Endothelial cell of umbilical vein (primary cell): ENCODE results near the gene CCIN. TPM values are rescaled to one million over a fixed set of nuclear protein-coding genes. Genes with fewer than 3 reads are reported as not detected.

Experiments
- BruUV-seq: library from RNA; stranded (reverse); fragments of 400-500 nt; replicated peaks from 2 replicates; lab custom pipeline; 2021; lab: Mats Ljungman, UMichigan
- CTCF ChIA-PET: fragments of 300-600, 350-600 bp; sonication (Branson Sonifier 250); formaldehyde crosslinking; loops from one replicate; lab custom pipeline; 2021; ENCODE audit warnings: antibody characterized with exemption, inconsistent platforms; lab: Charles Lee
- POLR2A ChIA-PET: fragments of 300-600, 350-600 bp; sonication (Branson Sonifier 250); formaldehyde crosslinking; loops from one replicate; lab custom pipeline; 2021; ENCODE audit warnings: antibody characterized with exemption, inconsistent platforms; lab: Charles Lee
- DNase-seq: peaks from one replicate; pipeline ENCODE4 v3.0.0-alpha.2; 2011; ENCODE audit warnings: low read depth, low spot score
- FAIRE-seq: peaks from 2 replicates; lab custom pipeline; 2011; peaks lifted over from hg19 to GRCh38; lab: Jason Lieb, UNC
- H2AFZ ChIP-seq: 2 replicates; pipeline ENCODE4 v1.6.0; 2012; ENCODE audit warnings: low read depth, low read length, control low read depth, inconsistent platforms
- H3K27ac ChIP-seq: 2 replicates; pipeline ENCODE4 v1.5.1; 2011; ENCODE audit warnings: low read depth, mild to moderate bottlenecking, control low read depth, low read length, moderate library complexity; ENCODE audit not compliant: insufficient read depth
- H3K27me3 ChIP-seq, 2 experiments: 2 replicates each; pipeline versions ENCODE4 v1.6.0 to v1.6.1; 2011; ENCODE audit warnings: low read length in 2 of 2, mixed read lengths in 1 of 2; ENCODE audit not compliant: control insufficient read depth in 2 of 2, insufficient read depth in 2 of 2
- H3K36me3 ChIP-seq, 2 experiments: 2 replicates in 1 of 2; 3 replicates in 1 of 2; pipeline ENCODE4 v1.5.1; 2011; ENCODE audit warnings: low read length in 2 of 2, mild to moderate bottlenecking in 1 of 2, moderate library complexity in 1 of 2; ENCODE audit not compliant: control insufficient read depth in 2 of 2, insufficient read depth in 2 of 2; ENCODE audit errors: extremely low read depth in 1 of 2
- H3K4me1 ChIP-seq: 3 replicates; pipeline ENCODE4 v1.5.1; 2011; ENCODE audit warnings: mild to moderate bottlenecking, low read length; ENCODE audit not compliant: control insufficient read depth, insufficient read depth; ENCODE audit errors: extremely low read depth
- H3K4me2 ChIP-seq: 2 replicates; pipeline ENCODE4 v1.6.1; 2011; ENCODE audit warnings: low read length, control low read depth, mixed read lengths; ENCODE audit not compliant: insufficient read depth
- H3K4me3 ChIP-seq, 3 experiments: fragments of 200-600 bp in 1 of 3; sonication (generic), shearing (Covaris generic) in 1 of 3; replicated peaks in 1 of 3; 2 replicates each; pipeline ENCODE4 v1.5.1; 2011 to 2016; ENCODE audit warnings: control low read depth in 3 of 3, low read length in 3 of 3, mild to moderate bottlenecking in 2 of 3, inconsistent platforms in 1 of 3, low read depth in 1 of 3, moderate library complexity in 1 of 3; ENCODE audit not compliant: insufficient read depth in 1 of 3
- H3K79me2 ChIP-seq: 2 replicates; pipeline ENCODE4 v1.6.0; 2012; ENCODE audit warnings: low read length, inconsistent platforms; ENCODE audit not compliant: control insufficient read depth, insufficient read depth
- H3K9ac ChIP-seq: replicated peaks from 2 replicates; pipeline ENCODE3; 2011; ENCODE audit warnings: low read length, control low read depth; ENCODE audit not compliant: insufficient read depth; ENCODE audit errors: extremely low read depth
- H3K9me1 ChIP-seq: replicated peaks from 3 replicates; pipeline ENCODE4 v1.6.0; 2011; ENCODE audit warnings: mild to moderate bottlenecking, low read length; ENCODE audit not compliant: control insufficient read depth, insufficient read depth; ENCODE audit errors: extremely low read depth
- H3K9me3 ChIP-seq: replicated peaks from 2 replicates; pipeline ENCODE4 v1.5.1; 2012; ENCODE audit warnings: low read length, inconsistent platforms; ENCODE audit not compliant: control insufficient read depth, insufficient read depth
- H4K20me1 ChIP-seq: replicated peaks from 2 replicates; pipeline ENCODE3; 2011; ENCODE audit warnings: mild to moderate bottlenecking, low read length; ENCODE audit not compliant: control insufficient read depth, insufficient read depth; ENCODE audit errors: extremely low read depth
- CTCF ChIP-seq, 2 donors: IDR thresholded peaks; 1 replicate in 1 of 2; 2 replicates in 1 of 2; pipeline ENCODE4 v1.5.1; 2011; ENCODE audit warnings: low read length in 2 of 2, mild to moderate bottlenecking in 2 of 2, moderate library complexity in 2 of 2, control low read depth in 1 of 2, inconsistent platforms in 1 of 2, low read depth in 1 of 2; ENCODE audit not compliant: insufficient read depth in 1 of 2; ENCODE audit errors: extremely low read depth in 1 of 2
- EZH2 ChIP-seq: IDR thresholded peaks from 2 replicates; pipeline ENCODE4 v1.6.1; 2012; ENCODE audit warnings: borderline replicate concordance, low read depth, mild to moderate bottlenecking, moderate library complexity, low read length, inconsistent platforms; ENCODE audit not compliant: severe bottlenecking
- FOS ChIP-seq: IDR thresholded peaks from 2 replicates; pipeline ENCODE4 v1.6.1; 2011; ENCODE audit warnings: mild to moderate bottlenecking, low read length, moderate library complexity, borderline replicate concordance; ENCODE audit not compliant: insufficient read depth
- GATA2 ChIP-seq: IDR thresholded peaks from 2 replicates; pipeline ENCODE4 v1.7.0; 2011; ENCODE audit warnings: low read depth, mild to moderate bottlenecking, moderate library complexity, mixed read lengths, low read length; ENCODE audit not compliant: insufficient read length, insufficient read depth
- JUN ChIP-seq: IDR thresholded peaks from 2 replicates; pipeline ENCODE4 v1.6.1; 2011; ENCODE audit warnings: borderline replicate concordance, low read depth; ENCODE audit not compliant: insufficient read length, insufficient read depth
- MAX ChIP-seq: IDR thresholded peaks from 2 replicates; pipeline ENCODE4 v1.6.1; 2011; ENCODE audit not compliant: insufficient read depth, insufficient read length
- MYC ChIP-seq: IDR thresholded peaks from one replicate; pipeline ENCODE4 v1.6.1; 2011; ENCODE audit warnings: mild to moderate bottlenecking, low read depth, low read length
- POLR2A ChIP-seq: IDR thresholded peaks from 2 replicates; pipeline ENCODE4 v1.6.1; 2012; ENCODE audit warnings: low read depth, mild to moderate bottlenecking, control low read depth, low read length
- POLR2AphosphoS5 ChIP-seq: IDR thresholded peaks from 2 replicates; pipeline ENCODE4 v1.6.1; 2012; ENCODE audit warnings: low read depth, mild to moderate bottlenecking, control low read depth, low read length, moderate library complexity; ENCODE audit not compliant: insufficient read depth
- dilution Hi-C: fragments of 300-500 bp; cut with MboI; formaldehyde crosslinking; loops from one replicate; pipeline ENCODE4 v1.15.0; 2019; ENCODE audit warnings: low sequenced_read_pairs; ENCODE audit not compliant: extremely low pct_ligation_motif_present
- intact Hi-C: fragments of 100-400 bp; cut with micrococcal nuclease; formaldehyde crosslinking; loops from one replicate; pipeline ENCODE4 v1.10.0; 2022
- polyA plus RNA-seq, 4 experiments: library from polyadenylated mRNA; depleted of rRNA in 3 of 4; stranded (reverse) in 3 of 4; unstranded in 1 of 4; fragments of >200 nt; gene quantifications; 2 replicates each; pipeline versions ENCODE4 v1.2.1 to v1.2.3, GENCODE V29; 2011 to 2012; ENCODE audit warnings: missing spikeins in 1 of 4
- total RNA-seq: library from RNA; stranded (reverse); gene quantifications from 2 replicates; pipeline ENCODE4 v1.2.3, GENCODE V29; 2021

CCIN gene
- total and polyA plus RNA-seq, 2 donors (not counting 3 experiments of a cell fraction or from before 2014, with no cell fraction given): 0.22 to 1.2 TPM

- H3K4me3 ChIP-seq: no peak overlapping the region
- DNase-seq: no peak
- H3K4me1 ChIP-seq: no peaks in the 10 kb centered on the region
- POLR2A ChIA-PET: no interaction called here
- CTCF ChIA-PET: no interaction called here
- intact Hi-C loops: no loop called here
- H3K9me1 ChIP-seq: no peaks in the 10 kb centered on the region
- no peak overlapping the region for H3K4me2 ChIP-seq
- no peaks in the 10 kb centered on the region for H3K9me3 ChIP-seq
- FAIRE-seq: no peak
- no peak overlapping the region for H3K9ac ChIP-seq
- H2AFZ ChIP-seq: no peak overlapping the region
- H3K27ac ChIP-seq: no peak overlapping the region
- no peaks in the 10 kb centered on the region for H3K27me3 ChIP-seq
- BruUV-seq: no TSS peak
- no peaks in the 10 kb centered on the region for H3K79me2 ChIP-seq
- no peak for TF ChIP-seq EZH2
- no peak for TF ChIP-seq GATA2
- no peak for TF ChIP-seq MYC
- no peak for TF ChIP-seq POLR2A
- no peak for TF ChIP-seq JUN
- no peak for TF ChIP-seq FOS
- TF ChIP-seq CTCF (IDR thresholded peaks at IDR 0.05; ENCODE audit: extremely low read depth in 1 of 2, insufficient read depth in 1 of 2, low read depth in 1 of 2, low read length in 2 of 2): no peak
- no peak for TF ChIP-seq MAX
- TF ChIP-seq POLR2AphosphoS5: no peak
- H4K20me1 ChIP-seq: no peaks in the 10 kb centered on the region
- peaks cover 0 to 1% of the 10 kb centered on the region in 2 experiments for H3K36me3 ChIP-seq
- dilution Hi-C loops: no loop called here
Measured at GRCh38 chr9:36121971-36122370, 47.2 kb upstream of the CCIN start.
